Left forelimb (tissue), 1 donor: Measurements from ENCODE around the gene MAGI1.

Source experiments
- DNase-seq: peaks from one replicate; pipeline ENCODE4 v3.0.0-alpha.2; 2018; ENCODE audit warnings: low spot score

The MAGI1 gene

DNA sequence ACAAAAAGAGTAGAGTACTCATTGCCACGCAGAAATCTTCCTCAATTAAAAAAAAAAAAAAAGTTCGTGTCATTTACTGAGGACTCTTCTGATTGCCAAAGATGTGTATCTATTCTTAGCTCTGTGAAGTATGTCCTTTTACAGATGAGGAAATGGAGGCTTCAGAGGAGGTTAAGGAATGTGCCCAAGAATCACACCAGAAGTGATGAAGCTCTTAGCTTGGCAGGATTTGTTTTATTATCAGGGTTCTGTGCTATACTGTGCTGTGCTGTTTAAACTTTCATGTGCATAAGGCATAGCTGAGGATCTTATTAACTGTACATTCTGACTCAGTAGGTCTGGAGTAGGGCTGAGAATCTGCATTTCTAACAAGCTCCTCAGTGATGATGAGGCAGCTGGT is 685.8 kb downstream of the MAGI1 start:
- DNase-seq, result no peak

DNA sequence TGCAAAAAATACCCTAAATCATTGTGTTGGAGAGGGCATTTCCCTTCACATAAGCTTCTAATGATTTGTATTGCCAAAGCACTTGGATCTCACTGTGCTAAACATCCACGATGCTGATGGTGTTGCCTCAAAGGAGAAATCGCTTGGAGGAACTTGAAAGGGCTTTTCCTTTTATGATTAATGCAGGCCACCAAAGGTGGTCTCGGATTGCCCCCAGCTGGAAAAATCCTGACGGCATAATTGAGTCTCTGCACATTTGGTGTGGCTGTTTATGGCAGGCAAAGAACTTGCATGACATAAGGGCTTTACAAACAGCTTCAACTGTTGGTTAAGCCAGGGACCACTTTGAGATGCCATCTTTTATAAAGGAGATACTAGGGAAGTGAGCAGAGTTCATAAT is 687.0 kb downstream of the MAGI1 start:
- DNase-seq, result no peak

DNA sequence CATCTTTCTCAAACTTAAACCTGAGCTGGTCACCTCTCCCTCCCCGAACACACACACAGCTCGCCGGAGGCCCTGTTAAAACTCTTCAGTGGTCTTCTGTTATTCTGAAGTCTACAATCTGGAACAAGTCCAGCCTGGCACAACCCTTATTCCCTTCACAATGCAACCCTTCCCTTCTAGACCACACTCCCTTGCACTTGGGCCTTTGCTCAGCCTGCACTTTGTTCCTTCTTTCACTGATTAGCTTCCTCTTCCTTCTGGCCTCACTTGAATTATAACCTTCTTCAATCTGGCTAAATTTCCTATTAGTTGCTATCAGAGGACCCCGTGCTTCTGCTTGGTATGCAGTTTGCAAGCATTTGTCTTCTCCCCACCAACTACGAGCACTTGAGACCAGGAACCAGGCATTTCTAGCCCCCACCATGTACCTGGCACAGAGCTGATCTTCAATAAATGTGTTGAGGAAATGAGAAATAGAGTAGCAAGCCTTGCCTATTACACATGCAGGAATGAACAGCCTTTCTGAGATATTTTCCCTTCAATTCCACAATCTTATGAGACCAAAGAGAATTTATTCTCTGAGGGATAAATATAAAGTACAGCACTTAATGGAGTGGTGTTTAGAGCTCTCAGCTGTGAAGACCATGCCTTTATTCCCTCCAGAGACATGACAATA is 687.8 kb downstream of the MAGI1 start:
- DNase-seq, result no peak

DNA sequence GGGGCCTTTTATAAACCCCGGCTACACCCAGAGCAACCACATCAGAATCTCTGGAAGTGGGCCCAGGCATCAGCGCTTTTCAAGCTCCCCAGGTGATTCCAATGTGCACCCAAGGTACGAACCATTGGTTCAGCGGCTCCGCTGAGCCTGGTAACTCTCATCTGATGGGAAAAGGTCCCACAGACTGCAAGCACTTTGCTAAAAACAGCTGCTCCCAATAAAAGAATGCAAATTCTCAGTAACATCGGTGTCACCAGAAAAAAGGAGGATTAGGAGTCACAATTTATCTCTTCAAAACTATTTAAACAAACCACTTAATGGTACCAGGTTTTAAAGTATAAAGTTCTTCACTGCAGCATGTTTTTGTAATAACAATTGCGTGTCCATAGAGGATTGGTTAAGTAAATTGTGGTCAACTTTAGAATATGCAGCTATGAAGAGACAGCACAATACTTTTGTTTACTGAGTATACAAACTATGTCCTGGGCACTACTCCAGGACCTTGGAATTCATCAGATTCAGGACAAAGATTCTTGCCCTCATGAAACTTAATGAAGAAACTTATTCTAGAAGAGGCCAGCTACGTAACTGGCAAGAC is 690.2 kb downstream of the MAGI1 start:
- DNase-seq, result no peak

DNA sequence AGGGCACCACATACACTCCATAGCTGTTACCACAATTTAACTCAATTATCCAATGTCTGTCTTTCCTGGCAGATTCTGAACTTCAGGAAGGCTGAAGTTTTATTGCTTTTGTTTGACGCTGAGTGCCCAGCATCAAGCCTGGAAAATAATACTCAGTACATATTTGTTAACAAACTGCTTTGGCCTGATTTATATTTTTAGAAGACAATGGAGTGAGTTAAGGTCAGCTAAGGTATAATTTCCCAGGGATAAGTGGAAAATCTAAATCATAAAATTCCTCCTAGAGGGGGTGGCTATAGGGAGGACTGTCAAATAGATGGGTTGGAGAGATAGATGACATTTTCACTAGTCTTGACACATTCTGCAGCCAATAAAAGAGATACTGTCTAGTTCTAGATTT is 691.6 kb downstream of the MAGI1 start:
- DNase-seq, result no peak

DNA sequence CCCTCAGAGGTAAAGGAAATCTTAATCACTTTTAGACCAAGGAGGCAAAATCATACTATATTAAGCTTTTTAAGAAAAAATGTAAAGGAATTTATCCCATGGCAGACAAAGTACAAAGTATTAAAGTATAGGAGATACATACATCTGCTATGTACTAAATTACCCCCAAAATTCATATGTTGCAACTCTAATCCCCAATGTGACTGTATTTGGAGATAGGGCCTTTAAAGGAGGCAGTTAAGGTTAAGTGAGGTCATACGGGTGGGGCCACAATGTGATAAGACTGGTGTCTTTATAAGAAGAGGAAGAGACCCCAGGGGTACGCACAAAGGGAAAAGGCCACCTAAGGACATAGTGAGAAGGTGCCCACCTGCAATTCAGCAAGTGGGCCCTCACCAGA is 693.9 kb downstream of the MAGI1 start:
- DNase-seq, result no peak

DNA sequence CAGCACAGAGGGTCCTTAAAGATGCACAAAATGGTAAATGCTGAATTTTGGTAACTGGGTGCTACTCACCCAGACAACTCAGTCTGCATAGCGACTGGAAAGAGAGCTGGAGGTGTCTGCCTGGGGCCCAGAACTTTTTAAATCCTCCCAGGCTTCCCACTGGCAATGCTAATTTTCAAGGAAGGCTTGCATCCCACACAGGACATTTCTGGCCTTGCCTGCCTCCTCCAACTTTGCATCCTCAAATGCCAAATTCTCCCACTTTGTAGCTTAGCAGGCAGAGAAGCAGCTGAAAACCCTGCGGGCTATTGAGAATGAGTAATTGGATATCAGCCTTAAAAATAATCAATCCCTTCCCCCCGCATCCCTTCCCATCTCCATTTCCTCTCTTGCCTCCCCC is 694.3 kb downstream of the MAGI1 start:
- no peak for DNase-seq

DNA sequence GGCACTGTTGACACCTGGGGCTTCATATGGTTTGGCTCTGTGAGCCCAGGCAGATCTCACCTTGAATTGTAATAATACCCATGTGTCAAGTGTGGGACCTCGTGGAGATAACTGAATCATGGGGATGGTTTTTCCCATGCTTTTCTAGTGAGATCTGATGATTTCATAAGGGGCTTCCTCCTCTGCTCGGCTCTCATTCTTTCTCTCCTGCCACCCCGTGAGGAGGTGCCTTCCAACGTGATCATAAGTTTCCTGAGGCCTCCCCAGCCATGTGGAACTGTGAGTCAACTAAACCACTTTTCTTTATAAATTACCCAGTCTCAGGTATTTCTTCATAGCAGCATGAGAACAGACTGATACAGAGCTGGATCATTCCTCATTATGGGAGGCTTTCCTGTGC is 695.0 kb downstream of the MAGI1 start:
- DNase-seq, result no peak

DNA sequence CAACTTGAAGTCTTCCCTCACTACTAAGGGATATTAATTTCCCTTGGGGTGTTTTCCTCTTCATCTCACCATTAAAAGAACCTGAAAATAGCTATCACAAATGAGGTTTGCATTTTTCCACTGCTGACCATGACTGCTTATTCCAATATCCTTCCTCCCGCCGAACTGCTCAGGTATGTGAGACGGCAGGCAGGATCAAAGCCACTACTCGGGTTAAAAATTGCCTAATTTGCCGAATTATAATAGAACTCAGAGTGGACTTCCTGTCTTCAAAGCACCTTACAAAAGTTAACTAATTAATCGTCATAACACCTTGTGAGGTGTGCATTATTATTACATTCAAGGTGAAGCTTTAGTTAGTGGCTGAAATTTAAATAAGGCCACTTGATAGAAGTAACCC is 695.7 kb downstream of the MAGI1 start:
- DNase-seq, result no peak

DNA sequence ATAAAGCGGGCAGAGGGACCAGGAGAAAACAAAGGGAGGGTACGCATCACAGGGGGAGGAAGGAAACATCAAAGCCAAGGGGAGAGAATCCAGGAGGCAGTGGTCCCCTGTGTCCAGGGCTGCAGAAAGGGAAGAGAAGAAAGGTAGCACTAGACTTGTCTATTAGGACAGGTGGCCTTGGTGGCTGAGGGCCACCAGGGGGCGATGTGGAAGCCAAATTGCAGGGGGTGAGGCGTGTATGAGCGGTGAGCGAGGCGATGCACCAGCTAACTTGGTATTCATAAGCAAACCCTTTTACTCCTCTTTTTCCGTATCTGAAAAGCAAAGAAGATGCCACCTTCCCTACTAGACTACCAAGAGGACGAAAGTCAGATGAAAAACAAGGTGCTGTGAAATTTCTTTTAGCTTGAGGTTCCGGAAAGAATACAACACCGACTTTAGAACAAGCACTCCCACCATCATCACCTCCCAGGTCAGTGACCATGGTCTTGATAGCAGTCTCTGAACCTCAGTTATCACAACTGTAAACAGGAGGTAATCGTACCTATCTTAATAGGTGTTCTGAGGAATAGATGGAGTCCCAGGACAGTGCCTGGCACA is 696.5 kb downstream of the MAGI1 start:
- DNase-seq, result no peak

DNA sequence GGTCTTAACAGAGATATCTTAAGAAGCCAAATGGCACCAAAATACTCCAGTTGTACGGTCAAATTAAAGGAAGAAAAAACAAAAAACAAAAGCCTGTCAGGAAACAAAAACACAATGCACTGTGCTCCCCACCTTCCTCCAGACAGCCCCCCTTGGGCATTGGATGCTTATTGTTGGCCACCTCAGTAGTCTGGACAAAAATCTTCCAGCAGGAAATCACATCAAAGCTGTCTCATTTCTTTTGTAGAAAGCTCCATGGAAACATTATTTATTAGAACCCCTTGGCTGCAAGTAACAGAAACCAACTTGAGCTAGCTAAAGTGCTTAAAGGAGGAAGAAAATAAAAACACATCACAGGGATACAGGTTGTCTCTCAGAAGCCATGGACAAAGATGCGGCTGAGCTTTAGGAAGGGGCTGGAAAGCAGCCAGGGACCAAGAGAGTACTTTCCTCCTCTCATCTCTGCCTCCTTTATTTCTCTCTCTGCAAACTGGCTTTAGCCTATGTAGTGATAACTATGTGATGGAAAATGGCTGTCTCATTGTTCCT is 699.5 kb downstream of the MAGI1 start:
- no peak for DNase-seq

DNA sequence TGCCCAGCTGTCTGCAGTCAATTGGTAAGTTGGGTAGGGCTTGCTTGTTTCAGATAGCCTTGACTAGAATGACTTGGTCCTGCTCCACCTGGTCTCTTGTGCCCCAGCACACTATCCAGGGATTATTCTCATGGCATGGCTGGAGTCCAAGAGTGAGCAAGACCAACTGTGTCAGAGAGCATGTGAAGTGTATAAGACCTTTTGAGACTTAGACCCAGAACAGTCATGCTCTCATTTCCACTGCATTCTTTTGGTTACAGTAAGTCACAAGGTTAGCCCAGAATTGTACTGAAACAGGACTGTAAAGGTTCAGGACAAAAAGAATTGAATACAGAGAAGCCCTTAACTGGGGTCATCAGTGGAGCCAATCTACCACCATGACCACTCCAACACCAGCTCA is 700.1 kb downstream of the MAGI1 start:
- DNase-seq, result no peak

DNA sequence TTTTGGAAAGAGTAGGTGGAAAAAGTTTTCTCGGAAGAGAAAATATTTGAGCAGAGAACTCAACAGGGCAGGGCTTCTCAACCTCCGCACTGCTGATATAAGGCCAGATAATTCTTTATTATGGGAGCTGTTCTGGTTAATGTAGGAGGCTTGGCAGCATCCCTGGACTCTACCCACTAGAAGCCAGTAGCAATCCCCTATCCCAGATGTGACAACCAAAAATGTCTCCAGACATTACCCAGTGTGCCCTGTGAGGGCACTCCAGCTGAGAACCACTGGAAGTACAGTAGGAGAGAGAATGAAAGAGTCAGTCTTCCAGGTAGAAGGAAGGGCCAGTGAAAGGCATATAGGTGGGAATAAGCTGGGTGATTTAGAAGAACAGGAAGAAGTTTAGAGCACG is 703.1 kb downstream of the MAGI1 start:
- no peak for DNase-seq

DNA sequence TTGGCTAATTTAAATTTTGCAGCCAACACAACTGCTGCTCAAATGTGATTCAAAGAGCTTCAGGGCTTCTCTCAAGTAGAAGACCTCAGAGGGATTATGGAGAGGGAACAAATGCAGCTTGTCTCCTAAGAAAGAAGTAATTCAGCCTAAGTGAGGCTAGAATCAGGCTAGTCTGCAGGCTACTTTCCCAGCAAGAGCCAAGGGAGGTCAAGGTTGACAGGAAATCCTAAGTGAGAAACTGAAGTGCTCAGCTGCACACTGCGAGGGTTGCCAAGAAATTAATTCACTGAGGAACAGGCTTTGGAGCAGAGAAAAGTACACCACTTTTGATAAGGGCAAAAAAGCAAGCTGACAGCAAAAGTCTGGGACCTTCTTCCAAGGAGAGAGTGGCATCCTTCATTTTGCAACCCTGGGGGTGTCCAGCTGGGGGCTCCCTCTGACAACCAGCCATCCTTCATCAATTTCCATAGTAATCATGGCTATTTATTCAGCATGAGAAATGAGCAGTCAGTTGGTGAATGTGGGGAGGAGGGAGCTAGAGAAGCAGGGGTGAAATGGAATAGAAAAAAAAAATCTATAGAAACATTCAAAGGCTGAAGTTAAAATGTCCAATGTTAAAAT is 704.6 kb downstream of the MAGI1 start:
- DNase-seq, result no peak

DNA sequence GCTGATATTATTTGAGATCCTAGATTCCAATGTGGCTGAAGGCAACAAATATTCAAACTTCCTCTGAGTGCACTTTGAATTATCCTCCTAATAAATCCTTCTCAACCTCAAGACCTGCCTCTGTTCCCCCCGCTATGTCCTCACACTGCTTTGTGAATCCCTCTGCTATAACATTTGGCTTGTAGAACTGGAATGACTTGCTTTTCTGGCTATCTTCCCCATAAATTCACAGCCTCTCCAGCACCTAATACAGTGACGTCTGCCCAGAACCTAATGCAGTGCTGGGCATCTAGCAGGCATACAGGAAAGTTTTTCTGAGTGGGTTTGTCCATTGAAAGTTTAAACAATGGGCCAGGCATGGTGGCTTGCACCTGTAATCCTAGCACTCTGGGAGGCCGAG is 707.0 kb downstream of the MAGI1 start:
- DNase-seq, result no peak

DNA sequence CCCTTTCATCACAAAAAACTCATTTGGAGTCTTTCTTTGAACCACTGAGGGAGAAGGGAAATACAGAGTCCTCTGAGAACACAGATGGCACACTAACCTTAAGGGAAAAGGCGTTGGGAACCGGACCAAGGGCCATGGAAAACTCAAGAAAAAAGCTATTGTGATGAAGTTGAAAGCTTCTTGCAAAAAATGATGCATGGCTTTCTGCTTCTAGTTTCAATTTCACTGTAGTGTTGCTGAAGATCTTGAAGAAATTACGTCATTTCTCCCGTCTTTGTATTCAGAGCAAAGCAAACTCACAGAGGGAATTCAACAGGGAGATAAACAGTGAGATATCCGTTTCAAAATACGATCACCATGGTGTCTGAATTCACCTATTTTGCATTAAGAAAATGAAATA is 708.6 kb downstream of the MAGI1 start:
- no peak for DNase-seq

DNA sequence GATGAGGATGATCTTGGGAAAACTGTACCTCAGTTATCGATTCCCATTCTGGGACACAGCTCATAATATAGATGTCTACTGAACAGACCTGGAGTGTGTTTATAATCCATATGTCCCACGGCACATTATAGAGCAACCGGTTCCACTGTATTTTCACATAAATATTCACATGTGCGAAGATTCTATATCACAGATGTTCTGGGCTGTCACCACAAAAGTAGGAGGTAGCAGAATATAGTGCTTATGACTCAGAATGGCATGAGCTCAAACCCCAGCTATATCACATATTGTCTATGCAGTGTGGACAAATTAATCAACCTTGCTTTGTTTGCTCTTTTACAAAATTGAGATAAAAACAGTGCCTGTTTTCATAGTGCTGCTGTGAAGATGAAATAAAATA is 710.6 kb downstream of the MAGI1 start:
- no peak for DNase-seq

DNA sequence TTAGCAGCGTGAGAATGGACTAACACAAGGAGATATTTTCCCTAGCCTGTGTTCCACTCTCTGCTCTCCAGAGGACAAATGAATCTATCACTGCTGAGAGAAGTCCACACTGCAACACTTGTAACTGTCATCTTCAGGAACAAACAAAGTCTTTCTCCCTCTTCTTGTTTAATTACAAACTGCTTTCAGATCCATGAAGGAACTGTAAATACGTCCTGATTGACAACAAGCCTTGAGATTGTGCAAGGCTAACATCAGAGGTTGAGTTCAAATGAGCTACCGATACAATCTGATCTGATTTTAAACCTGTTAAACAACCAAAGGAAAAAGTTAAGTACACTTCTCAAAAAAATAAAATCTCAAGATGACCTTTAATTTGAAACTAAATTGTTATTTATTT is 712.1 kb downstream of the MAGI1 start:
- no peak for DNase-seq

DNA sequence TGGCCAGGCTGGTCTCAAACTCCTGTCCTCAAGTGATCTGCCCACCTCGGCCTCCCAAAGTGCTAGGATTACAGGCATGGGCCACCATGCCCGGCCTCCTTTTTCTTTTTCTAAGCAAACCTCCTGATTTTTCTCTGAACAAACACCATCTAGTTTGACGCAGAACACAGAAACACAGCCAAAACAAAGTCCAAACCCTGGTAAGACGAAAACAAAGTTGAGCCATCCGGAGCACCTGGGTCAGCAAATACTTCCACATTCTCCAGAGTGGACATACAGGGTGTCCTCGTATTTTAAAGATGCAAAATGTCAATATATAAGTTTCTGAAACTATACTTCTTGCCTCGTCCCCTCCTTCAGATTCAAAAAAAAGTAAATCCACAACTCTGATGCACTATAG is 715.8 kb downstream of the MAGI1 start:
- DNase-seq, result no peak

DNA sequence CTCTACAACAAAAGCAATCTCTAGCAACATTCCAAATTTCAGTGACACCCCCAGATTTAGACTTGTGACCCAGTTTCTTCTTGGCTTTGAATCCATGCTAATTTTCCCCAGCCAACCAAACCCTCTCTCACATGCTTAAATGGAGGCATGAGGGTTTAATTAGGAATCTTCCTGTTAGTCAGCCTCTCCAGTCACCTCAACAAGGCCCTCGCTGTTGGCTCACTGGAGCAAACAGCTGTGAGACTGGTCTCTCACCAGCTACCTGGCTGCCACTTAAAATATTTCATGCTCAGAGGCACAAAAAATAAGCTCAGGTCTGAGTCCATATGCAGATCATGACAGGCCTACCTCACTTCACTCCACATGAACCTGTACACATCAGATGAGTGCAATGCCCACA is 720.5 kb downstream of the MAGI1 start:
- no peak for DNase-seq

DNA sequence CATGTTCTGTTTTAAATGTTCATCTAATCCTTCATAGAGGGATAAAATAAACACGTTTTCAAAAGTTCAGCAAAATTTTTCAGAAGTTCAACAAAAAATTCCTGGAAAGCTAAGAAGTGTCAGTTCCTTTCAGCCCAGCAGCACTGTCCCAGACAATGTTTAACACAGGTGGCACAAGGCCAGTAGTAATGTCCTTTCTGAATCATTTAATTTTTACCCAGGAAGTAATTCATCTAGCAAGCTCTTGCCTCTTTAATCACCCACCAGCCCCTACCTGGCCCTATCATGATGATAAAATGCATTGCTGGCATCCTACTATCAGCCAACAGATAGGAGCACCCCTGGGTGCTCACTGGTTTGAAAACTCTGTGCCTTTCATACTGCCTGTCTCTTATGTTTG is 723.8 kb downstream of the MAGI1 start:
- DNase-seq, result no peak

DNA sequence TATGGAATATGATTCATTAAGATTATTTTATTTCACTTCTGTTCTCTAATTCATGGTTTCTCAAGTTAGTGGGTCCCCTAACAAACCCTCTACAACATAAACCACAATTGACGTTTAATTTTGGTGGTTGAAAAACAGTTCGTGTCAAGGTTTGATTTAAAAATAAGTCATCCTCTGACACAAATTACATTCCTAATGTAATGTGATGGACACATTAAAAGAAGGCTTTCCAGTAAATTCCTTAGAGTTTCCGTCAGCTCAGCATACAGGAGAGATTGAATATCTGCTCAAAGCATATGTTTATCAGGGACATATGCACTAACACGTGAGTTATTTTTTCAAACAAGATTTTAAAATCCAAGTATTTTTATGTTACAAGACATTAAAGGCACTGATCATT is 724.4 kb downstream of the MAGI1 start:
- no peak for DNase-seq

DNA sequence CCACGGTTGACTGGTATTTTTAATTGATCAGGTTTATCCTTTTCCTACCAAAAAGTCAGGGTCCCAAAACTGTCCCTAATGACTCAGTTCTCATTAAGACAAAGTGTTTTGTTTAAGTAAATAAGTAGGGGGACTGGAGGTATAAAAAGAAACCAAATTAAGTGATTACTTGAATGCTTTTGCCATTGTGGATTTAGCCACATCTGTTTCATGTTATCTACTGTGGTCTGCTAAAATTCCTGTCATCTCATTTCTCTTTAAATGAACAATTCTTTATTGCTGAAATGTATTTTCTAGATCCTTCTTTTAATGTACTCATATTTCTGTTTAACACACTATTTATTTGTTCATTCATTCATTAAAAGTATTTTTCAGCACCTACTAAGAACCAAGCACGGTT is 725.1 kb downstream of the MAGI1 start:
- no peak for DNase-seq
